ENCODE data around the gene STBD1. TPM values are rescaled to one million over a fixed set of nuclear protein-coding genes. Genes with fewer than 3 reads are reported as not detected.

The STBD1 gene
- total RNA-seq, 1 donor from 2014 or later, result 27.2 TPM

Other genes with a start within 250 kb of the STBD1 start
- 164 TPM for gene ART3, start 232.0 kb upstream of the STBD1 start, total RNA-seq
- gene NUP54, start 158.3 kb upstream of the STBD1 start, total RNA-seq, result 18.2 TPM
- 96.3 TPM for gene SCARB2, start 92.9 kb upstream of the STBD1 start, total RNA-seq
- gene FAM47E, start 55.0 kb upstream of the STBD1 start, total RNA-seq, result 2.0 TPM
- 0.22 TPM for gene CCDC158, start 114.4 kb downstream of the STBD1 start, total RNA-seq
- gene SHROOM3, start 128.5 kb downstream of the STBD1 start, total RNA-seq, result 10.5 TPM

Data from Right ventricle myocardium superior (tissue), 1 donor.